ENCODE results near the gene EDRF1.
A peak's percentile ranks its signal among the peaks of the same experiment; 100 is the strongest.

EDRF1 gene

DNA sequence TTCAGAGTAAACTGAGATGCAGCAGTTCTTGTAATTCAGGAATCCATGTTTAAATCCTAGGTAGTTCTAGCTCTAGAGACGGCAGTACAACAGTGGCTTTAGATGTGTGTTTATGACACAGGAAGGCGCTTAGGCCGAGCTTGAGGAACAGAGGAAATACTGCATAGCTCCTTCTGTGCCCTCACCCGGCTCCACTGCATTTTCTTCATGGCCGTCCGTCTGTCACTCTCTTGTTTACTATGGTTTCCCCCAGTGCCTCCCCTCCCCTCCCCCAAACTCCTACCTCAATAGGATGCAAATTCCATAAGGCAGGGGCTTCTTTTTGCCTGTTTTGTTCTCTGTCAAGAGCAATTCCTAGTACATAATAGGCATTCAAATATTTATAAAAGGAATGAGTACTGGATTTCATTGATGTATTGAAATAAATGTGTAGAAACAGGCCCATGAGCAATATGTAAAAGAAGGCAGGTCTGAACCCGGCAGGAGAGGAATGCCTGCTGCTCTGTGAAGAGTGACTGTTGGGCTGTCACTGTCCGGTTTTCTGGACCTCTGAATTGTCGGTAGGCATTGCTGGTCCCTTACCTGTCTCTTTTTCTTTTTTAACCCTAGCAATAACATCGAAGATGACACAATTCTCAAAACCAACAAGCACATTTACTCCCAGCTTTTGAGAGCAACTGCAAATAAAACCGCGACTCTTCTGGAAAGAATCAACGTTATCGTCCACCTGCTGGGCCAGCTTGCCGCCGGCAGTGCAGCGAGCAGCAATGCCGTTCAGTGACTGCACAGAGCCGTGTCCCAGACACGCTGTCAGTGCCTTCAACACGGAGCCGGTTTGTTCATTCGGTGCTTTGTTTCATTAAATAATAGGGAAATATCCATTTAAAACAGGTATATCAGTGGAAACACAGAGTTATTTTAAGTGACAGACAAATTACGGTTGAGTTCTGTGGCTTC is 43.5 kb downstream of the EDRF1 start:
- Histone ChIP-seq H3K4me3 (ENCODE audit: low read length) (no peak overlapping the region), H4K5ac (ENCODE audit: low read length) (no peak overlapping the region), H3K4me2 (ENCODE audit: low read length) (no peak overlapping the region), H2BK15ac (replicated peaks; ENCODE audit: low read depth) (no peak overlapping the region), H4K8ac (ENCODE audit: low read depth, low read length) (no peak overlapping the region), H3K27me3 (ENCODE audit: insufficient read depth, low read length, poor library complexity) (no peaks in the 10 kb centered on the region), H2BK5ac (ENCODE audit: low read length) (no peak overlapping the region), H3K9ac (ENCODE audit: low read length) (no peak overlapping the region), H3K4ac (ENCODE audit: low read depth, low read length) (no peak overlapping the region), H3K79me1 (ENCODE audit: low read length) (no peaks in the 10 kb centered on the region), H3K4me1 (ENCODE audit: control insufficient read depth, low read depth, low read length) (no peaks in the 10 kb centered on the region), H2BK120ac (ENCODE audit: low read depth, low read length) (no peak overlapping the region), H2AK5ac (ENCODE audit: low read length) (no peak overlapping the region), H3K56ac (ENCODE audit: low read length) (no peak overlapping the region), H3K79me2 (ENCODE audit: control insufficient read depth, insufficient read depth, low read length) (no peaks in the 10 kb centered on the region), H3K23ac (ENCODE audit: low read length) (no peak overlapping the region), H3K18ac (ENCODE audit: low read length) (no peak overlapping the region), H3K36me3 (ENCODE audit: control insufficient read depth, insufficient read depth, low read length) (peaks cover 4% of the 10 kb centered on the region), H3K27ac (ENCODE audit: low read depth, low read length) (peak overlapping the region; percentile 25)
- no CpG with 5 or more reads among the region's 24 CpGs for WGBS (ENCODE audit: extremely low coverage, insufficient coverage, low lambda C conversion rate)
- no peak for DNase-seq

DNA sequence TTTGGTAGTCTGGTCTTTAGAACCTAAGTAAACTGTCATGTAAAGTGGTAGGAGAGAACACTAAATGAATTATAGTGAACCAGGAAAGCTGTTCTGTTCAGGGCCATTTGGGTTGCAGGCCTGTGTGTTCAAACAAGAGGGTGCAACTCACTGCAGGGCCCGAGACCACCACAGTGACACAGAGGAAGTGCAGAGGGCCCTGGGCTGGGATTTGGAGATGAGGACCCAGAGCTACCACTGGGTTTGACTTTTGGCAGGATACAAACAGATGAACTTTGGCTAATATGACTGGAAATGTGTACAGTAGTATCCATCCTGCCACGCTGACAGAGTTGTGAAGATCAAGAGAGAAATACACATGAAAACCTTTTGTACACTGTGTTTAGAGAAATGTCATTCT is 46.3 kb downstream of the EDRF1 start:
- Histone ChIP-seq H2BK5ac (ENCODE audit: low read length) (no peak overlapping the region), H3K18ac (ENCODE audit: low read length) (no peak overlapping the region), H3K79me1 (ENCODE audit: low read length) (no peaks in the 10 kb centered on the region), H3K23ac (ENCODE audit: low read length) (no peak overlapping the region), H2AK5ac (ENCODE audit: low read length) (no peak overlapping the region), H3K4me3 (ENCODE audit: low read length) (no peak overlapping the region), H4K5ac (ENCODE audit: low read length) (no peak overlapping the region), H3K27ac (ENCODE audit: low read depth, low read length) (no peak overlapping the region), H3K4ac (ENCODE audit: low read depth, low read length) (no peak overlapping the region), H3K9ac (ENCODE audit: low read length) (no peak overlapping the region), H3K79me2 (ENCODE audit: control insufficient read depth, insufficient read depth, low read length) (no peaks in the 10 kb centered on the region), H3K4me1 (ENCODE audit: control insufficient read depth, low read depth, low read length) (no peaks in the 10 kb centered on the region), H2BK15ac (replicated peaks; ENCODE audit: low read depth) (no peak overlapping the region), H3K4me2 (ENCODE audit: low read length) (no peak overlapping the region), H3K27me3 (ENCODE audit: insufficient read depth, low read length, poor library complexity) (no peaks in the 10 kb centered on the region), H4K8ac (ENCODE audit: low read depth, low read length) (no peak overlapping the region), H3K36me3 (ENCODE audit: control insufficient read depth, insufficient read depth, low read length) (peaks cover 4% of the 10 kb centered on the region), H2BK120ac (ENCODE audit: low read depth, low read length) (no peak overlapping the region), H3K56ac (ENCODE audit: low read length) (no peak overlapping the region)
- WGBS (ENCODE audit: extremely low coverage, insufficient coverage, low lambda C conversion rate) = no CpG with 5 or more reads among the region's 2 CpGs
- no peak for DNase-seq

DNA sequence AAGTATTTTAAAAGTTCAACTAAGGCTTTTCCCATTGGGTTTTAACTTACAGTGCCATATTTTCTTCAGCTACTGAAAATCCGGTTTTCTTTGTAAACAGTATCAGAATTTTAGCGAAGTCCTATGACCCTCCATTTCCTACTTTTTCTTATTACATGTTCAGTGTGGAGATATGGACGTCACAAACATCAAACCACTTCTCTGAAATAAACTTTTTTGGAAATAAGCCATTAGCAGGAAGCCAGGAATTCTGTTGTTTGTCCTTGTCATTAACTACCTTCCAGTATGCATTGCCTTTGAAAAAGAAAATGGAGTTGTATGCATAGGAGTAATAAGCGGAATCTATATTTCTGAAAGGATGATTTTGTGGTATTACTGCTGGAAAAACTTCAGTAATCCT is 47.0 kb downstream of the EDRF1 start:
- no peak overlapping the region for H2BK15ac ChIP-seq (replicated peaks; ENCODE audit: low read depth)
- no peak overlapping the region for H3K4me3 ChIP-seq (ENCODE audit: low read length)
- peaks cover 4% of the 10 kb centered on the region for H3K36me3 ChIP-seq (ENCODE audit: control insufficient read depth, insufficient read depth, low read length)
- H3K23ac ChIP-seq (ENCODE audit: low read length) = no peak overlapping the region
- H3K79me1 ChIP-seq (ENCODE audit: low read length) = no peaks in the 10 kb centered on the region
- H3K56ac ChIP-seq (ENCODE audit: low read length) = no peak overlapping the region
- no peak overlapping the region for H3K9ac ChIP-seq (ENCODE audit: low read length)
- H2AK5ac ChIP-seq (ENCODE audit: low read length) = no peak overlapping the region
- H3K4ac ChIP-seq (ENCODE audit: low read depth, low read length) = no peak overlapping the region
- no peaks in the 10 kb centered on the region for H3K27me3 ChIP-seq (ENCODE audit: insufficient read depth, low read length, poor library complexity)
- no peak overlapping the region for H2BK5ac ChIP-seq (ENCODE audit: low read length)
- no peaks in the 10 kb centered on the region for H3K79me2 ChIP-seq (ENCODE audit: control insufficient read depth, insufficient read depth, low read length)
- no peak overlapping the region for H2BK120ac ChIP-seq (ENCODE audit: low read depth, low read length)
- WGBS (ENCODE audit: extremely low coverage, insufficient coverage, low lambda C conversion rate) = no CpG with 5 or more reads among the region's 4 CpGs
- no peak overlapping the region for H3K18ac ChIP-seq (ENCODE audit: low read length)
- H4K5ac ChIP-seq (ENCODE audit: low read length) = no peak overlapping the region
- no peak overlapping the region for H3K27ac ChIP-seq (ENCODE audit: low read depth, low read length)
- DNase-seq = no peak
- H3K4me2 ChIP-seq (ENCODE audit: low read length) = no peak overlapping the region
- H3K4me1 ChIP-seq (ENCODE audit: control insufficient read depth, low read depth, low read length) = no peaks in the 10 kb centered on the region
- no peak overlapping the region for H4K8ac ChIP-seq (ENCODE audit: low read depth, low read length)

DNA sequence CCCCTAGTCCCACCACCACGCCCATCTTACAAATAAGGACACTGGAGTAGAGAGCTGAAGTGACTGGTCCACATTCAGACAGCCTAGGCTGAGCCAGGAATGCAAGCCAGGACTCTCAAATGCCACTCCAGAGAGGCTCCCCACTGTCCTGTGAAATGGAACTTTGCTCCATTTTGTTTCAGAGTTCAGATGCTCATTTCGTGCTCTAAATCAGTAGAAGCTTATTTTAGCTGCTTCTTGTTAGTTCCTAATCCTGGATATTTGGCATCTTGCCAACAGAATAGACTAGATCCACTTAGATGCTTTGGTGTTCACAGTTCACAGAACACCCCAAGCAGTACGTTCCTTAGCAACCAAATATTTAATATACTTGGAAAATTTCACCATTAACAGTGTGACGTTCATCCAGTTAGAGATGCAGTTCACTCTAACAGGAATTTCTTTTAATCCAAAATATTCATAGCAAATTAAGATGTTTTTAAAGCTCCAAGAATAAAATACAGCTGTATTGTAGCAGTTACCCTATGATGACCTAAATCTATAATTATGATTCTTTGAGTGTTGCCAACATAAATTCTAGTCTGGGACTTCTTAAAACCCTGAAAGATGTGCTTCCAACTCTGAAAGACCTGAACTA is 48.8 kb downstream of the EDRF1 start:
- no peak overlapping the region for H3K27ac ChIP-seq (ENCODE audit: low read depth, low read length)
- no peak overlapping the region for H4K8ac ChIP-seq (ENCODE audit: low read depth, low read length)
- no peak overlapping the region for H3K9ac ChIP-seq (ENCODE audit: low read length)
- H3K4me1 ChIP-seq (ENCODE audit: control insufficient read depth, low read depth, low read length) = no peaks in the 10 kb centered on the region
- H2BK120ac ChIP-seq (ENCODE audit: low read depth, low read length) = no peak overlapping the region
- no peak overlapping the region for H3K23ac ChIP-seq (ENCODE audit: low read length)
- no peak overlapping the region for H2BK5ac ChIP-seq (ENCODE audit: low read length)
- H3K36me3 ChIP-seq (ENCODE audit: control insufficient read depth, insufficient read depth, low read length) = peaks cover 2% of the 10 kb centered on the region
- no peak overlapping the region for H3K4ac ChIP-seq (ENCODE audit: low read depth, low read length)
- no CpG with 5 or more reads among the region's 4 CpGs for WGBS (ENCODE audit: extremely low coverage, insufficient coverage, low lambda C conversion rate)
- H3K27me3 ChIP-seq (ENCODE audit: insufficient read depth, low read length, poor library complexity) = no peaks in the 10 kb centered on the region
- no peak overlapping the region for H2AK5ac ChIP-seq (ENCODE audit: low read length)
- H3K18ac ChIP-seq (ENCODE audit: low read length) = no peak overlapping the region
- H2BK15ac ChIP-seq (replicated peaks; ENCODE audit: low read depth) = no peak overlapping the region
- no peaks in the 10 kb centered on the region for H3K79me1 ChIP-seq (ENCODE audit: low read length)
- H3K4me2 ChIP-seq (ENCODE audit: low read length) = no peak overlapping the region
- no peak overlapping the region for H3K56ac ChIP-seq (ENCODE audit: low read length)
- no peak overlapping the region for H3K4me3 ChIP-seq (ENCODE audit: low read length)
- peak; percentile 14 for DNase-seq
- no peak overlapping the region for H4K5ac ChIP-seq (ENCODE audit: low read length)
- H3K79me2 ChIP-seq (ENCODE audit: control insufficient read depth, insufficient read depth, low read length) = no peaks in the 10 kb centered on the region

DNA sequence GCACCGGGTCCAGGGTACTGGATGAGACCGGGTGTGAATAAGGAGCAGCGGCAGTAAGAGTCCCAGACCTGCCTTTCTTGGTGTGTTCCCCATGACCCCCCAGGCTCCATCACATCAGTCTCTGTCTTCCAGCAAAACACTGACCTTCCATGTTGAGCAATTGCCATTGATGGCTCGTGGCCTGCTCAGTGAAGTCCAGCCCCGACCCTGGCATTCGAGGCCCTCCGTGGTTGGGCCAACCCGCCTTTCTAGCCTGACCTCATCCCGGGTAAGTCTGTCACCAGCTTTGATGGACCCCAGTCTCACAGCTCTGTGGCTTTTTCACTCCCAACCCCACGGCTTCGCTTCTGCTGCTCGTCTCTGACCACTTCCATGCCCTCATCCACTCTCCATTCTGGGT is 49.7 kb downstream of the EDRF1 start:
- H3K4me3 ChIP-seq (ENCODE audit: low read length) = no peak overlapping the region
- H2BK5ac ChIP-seq (ENCODE audit: low read length) = no peak overlapping the region
- no peak overlapping the region for H3K27ac ChIP-seq (ENCODE audit: low read depth, low read length)
- H2BK15ac ChIP-seq (replicated peaks; ENCODE audit: low read depth) = no peak overlapping the region
- no peak overlapping the region for H3K4ac ChIP-seq (ENCODE audit: low read depth, low read length)
- no peaks in the 10 kb centered on the region for H3K79me2 ChIP-seq (ENCODE audit: control insufficient read depth, insufficient read depth, low read length)
- H4K5ac ChIP-seq (ENCODE audit: low read length) = no peak overlapping the region
- no peak overlapping the region for H3K4me2 ChIP-seq (ENCODE audit: low read length)
- no peak overlapping the region for H4K8ac ChIP-seq (ENCODE audit: low read depth, low read length)
- H3K27me3 ChIP-seq (ENCODE audit: insufficient read depth, low read length, poor library complexity) = no peaks in the 10 kb centered on the region
- WGBS (ENCODE audit: extremely low coverage, insufficient coverage, low lambda C conversion rate) = no CpG with 5 or more reads among the region's 12 CpGs
- no peaks in the 10 kb centered on the region for H3K79me1 ChIP-seq (ENCODE audit: low read length)
- DNase-seq = no peak
- H3K18ac ChIP-seq (ENCODE audit: low read length) = no peak overlapping the region
- H2AK5ac ChIP-seq (ENCODE audit: low read length) = no peak overlapping the region
- no peak overlapping the region for H3K23ac ChIP-seq (ENCODE audit: low read length)
- no peaks in the 10 kb centered on the region for H3K4me1 ChIP-seq (ENCODE audit: control insufficient read depth, low read depth, low read length)
- no peak overlapping the region for H2BK120ac ChIP-seq (ENCODE audit: low read depth, low read length)
- H3K56ac ChIP-seq (ENCODE audit: low read length) = no peak overlapping the region
- no peak overlapping the region for H3K9ac ChIP-seq (ENCODE audit: low read length)
- peaks cover 1% of the 10 kb centered on the region for H3K36me3 ChIP-seq (ENCODE audit: control insufficient read depth, insufficient read depth, low read length)

Data from mesendoderm (in vitro differentiated cells).